ENCODE data around the gene GCGR.

Gene GCGR

GRCh38 chr17:81854974-81855774 lies 51.2 kb downstream of the GCGR start:
- TF ChIP-seq, protein P1, sequence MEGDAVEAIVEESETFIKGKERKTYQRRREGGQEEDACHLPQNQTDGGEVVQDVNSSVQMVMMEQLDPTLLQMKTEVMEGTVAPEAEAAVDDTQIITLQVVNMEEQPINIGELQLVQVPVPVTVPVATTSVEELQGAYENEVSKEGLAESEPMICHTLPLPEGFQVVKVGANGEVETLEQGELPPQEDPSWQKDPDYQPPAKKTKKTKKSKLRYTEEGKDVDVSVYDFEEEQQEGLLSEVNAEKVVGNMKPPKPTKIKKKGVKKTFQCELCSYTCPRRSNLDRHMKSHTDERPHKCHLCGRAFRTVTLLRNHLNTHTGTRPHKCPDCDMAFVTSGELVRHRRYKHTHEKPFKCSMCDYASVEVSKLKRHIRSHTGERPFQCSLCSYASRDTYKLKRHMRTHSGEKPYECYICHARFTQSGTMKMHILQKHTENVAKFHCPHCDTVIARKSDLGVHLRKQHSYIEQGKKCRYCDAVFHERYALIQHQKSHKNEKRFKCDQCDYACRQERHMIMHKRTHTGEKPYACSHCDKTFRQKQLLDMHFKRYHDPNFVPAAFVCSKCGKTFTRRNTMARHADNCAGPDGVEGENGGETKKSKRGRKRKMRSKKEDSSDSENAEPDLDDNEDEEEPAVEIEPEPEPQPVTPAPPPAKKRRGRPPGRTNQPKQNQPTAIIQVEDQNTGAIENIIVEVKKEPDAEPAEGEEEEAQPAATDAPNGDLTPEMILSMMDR (IDR thresholded peaks at IDR 0.05; ENCODE audit: low read depth, low read length, missing control alignments): no peak
- Histone ChIP-seq H3K27me3 (replicated peaks) (no peaks in the 10 kb centered on the region), H3K4me3 (ENCODE audit: low read depth, low read length) (no peak overlapping the region), H3K36me3 (replicated peaks) (peaks cover 77% of the 10 kb centered on the region), H3K27ac (no peak overlapping the region)
- in situ Hi-C loops (cut with HindIII; ENCODE audit: low pct_ligation_motif_present, low sequenced_read_pairs): no loop called here
- no peak for DNase-seq

DNA sequence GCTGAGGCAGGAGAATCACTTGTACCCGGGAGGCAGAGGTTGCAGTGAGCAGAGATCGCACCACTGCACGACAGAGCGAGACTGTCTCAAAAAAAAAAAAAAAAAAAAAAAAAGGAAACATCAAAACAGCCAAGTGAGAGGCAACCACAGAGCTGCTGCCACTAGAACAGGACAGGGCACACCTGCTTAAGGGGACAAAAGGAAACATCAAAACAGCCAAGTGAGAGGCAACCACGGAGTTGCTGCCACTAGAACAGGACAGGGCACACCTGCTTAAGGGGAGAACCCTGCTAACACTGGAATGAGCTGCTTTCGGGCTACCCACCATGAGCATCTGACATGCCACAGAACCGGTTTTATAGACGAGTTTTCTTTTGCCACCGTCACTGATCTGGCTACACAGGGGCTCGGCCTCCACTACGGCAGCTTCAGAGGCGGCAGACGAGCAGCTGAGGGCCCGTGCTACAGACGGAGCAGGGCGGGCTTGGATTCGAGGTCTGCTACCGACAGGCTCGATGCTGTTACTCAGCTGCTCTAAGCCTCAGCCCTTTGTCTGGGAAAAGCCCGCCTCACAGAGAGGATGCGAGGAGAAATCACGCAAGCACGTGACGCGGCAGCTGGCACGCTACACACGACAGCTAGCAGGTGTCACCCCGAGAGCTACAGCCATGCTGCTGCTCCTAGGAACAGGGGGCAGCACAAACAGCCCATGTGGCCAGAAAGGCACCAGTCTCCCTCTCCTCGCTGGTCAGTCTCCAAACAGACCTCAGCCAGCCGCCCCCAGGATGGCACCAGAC lies 54.4 kb downstream of the GCGR start:
- Histone ChIP-seq H3K36me3 (replicated peaks) (peaks cover 51% of the 10 kb centered on the region), H3K27ac (no peak overlapping the region), H3K27me3 (replicated peaks) (no peaks in the 10 kb centered on the region), H3K4me3 (ENCODE audit: low read depth, low read length) (peak overlapping the region; percentile 73)
- in situ Hi-C loops (cut with HindIII; ENCODE audit: low pct_ligation_motif_present, low sequenced_read_pairs): no loop called here
- no peak for DNase-seq
- TF ChIP-seq, protein P1 (IDR thresholded peaks at IDR 0.05; ENCODE audit: low read depth, low read length, missing control alignments): no peak

GRCh38 chr17:81858967-81859905 lies 55.3 kb downstream of the GCGR start:
- in situ Hi-C loops (cut with HindIII; ENCODE audit: low pct_ligation_motif_present, low sequenced_read_pairs): no loop called here
- Histone ChIP-seq H3K36me3 (replicated peaks) (peaks cover 43% of the 10 kb centered on the region), H3K27ac (peak overlapping the region; percentile 75), H3K27me3 (replicated peaks) (no peaks in the 10 kb centered on the region), H3K4me3 (ENCODE audit: low read depth, low read length) (peak overlapping the region; percentile 73)
- TF ChIP-seq, protein P1 (IDR thresholded peaks at IDR 0.05; ENCODE audit: low read depth, low read length, missing control alignments): no peak
- no peak for DNase-seq

DNA sequence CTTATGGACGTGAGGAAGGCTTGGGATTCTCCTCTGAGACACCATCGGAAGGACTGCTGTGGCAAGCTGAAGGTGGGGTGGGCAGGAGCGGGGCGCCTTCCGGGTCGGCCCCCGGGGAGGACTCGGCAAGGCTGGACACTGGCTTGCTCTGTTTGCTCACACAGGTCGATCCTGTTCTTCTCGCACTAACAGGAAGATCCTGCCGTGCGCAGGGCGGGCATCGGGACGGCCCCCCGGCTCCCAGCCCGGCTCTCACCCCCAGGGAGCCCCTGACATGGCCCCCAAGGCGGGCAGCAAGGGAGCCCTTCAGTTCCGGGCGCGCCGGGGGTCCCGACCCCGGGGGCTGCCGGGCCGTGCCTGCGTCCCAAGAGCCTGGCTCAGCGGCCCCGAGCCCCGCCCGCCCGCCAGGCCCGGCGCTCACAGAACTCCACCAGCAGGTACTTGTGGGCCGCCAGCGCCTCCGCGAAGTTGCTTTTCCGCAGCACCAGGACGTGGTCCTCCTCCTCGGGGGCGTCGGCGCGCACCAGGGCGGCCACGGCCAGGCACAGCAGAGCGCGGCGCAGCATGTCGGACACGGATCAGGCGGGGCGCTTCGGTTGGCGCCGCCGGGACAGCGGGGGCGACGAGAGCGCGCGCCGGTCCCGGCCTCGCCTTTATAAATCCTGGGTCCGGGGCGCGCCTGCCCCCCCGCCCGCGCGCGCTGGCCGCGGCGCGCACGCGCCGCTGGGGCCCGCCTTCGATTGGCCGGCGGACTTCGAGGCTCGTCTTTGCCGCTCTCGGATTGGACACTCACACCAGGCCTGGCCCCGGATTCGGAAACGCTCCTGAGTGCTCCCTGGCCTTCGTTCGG lies 56.2 kb downstream of the GCGR start, which contains the start of gene P4HB:
Gene P4HB, minus strand, starts transcription at position 630 of the 850 bp plus-strand sequence. Its CDS starts 64 bp downstream, at position 566.
- in situ Hi-C loops (cut with HindIII; ENCODE audit: low pct_ligation_motif_present, low sequenced_read_pairs): no loop called here
- H3K27ac ChIP-seq: peak within 1 kb of the TSS; percentile 92
- H3K36me3 ChIP-seq (replicated peaks): peaks cover 34% of the 10 kb centered on the region
- no peak for DNase-seq
- no peaks in the 10 kb centered on the region for H3K27me3 ChIP-seq (replicated peaks)
- TF ChIP-seq, protein P1 (IDR thresholded peaks at IDR 0.05; ENCODE audit: low read depth, low read length, missing control alignments): no peak
- peak within 1 kb of the TSS; percentile 82 for H3K4me3 ChIP-seq (ENCODE audit: low read depth, low read length)

All from brain microvascular endothelial cell (primary cell).